SK-N-SH treated with all-trans-retinoic acid at 6 μM for 48 hours (cell line): ENCODE data around the gene HINT3.

Source experiments
- ARNTL ChIP-seq: fragments of 450-650 bp; formaldehyde crosslinking; IDR thresholded peaks from 2 replicates; pipeline ENCODE4 v1.5.0; 2020; ENCODE audit warnings: low read depth, mild to moderate bottlenecking, moderate library complexity, borderline replicate concordance
- CREB5 ChIP-seq: fragments of 250-450 bp; sonication (Bioruptor Pico); IDR thresholded peaks from 2 replicates; pipeline ENCODE4 v1.5.1; 2020; ENCODE audit warnings: low read depth, mild to moderate bottlenecking, moderate library complexity
- ESRRG ChIP-seq: fragments of 250-450 bp; sonication (Bioruptor Pico); IDR thresholded peaks from 2 replicates; pipeline ENCODE4 v1.6.1; 2021; ENCODE audit warnings: mild to moderate bottlenecking
- PATZ1 ChIP-seq: fragments of 250-450 bp; sonication (Bioruptor Pico); IDR thresholded peaks from 2 replicates; pipeline ENCODE4 v1.8.0; 2020; ENCODE audit warnings: mild to moderate bottlenecking, moderate library complexity, borderline replicate concordance
- RARB ChIP-seq: fragments of 250-450 bp; sonication (Bioruptor Pico); IDR thresholded peaks from 2 replicates; pipeline ENCODE4 v1.8.0; 2021; ENCODE audit warnings: mild to moderate bottlenecking, moderate library complexity
- SNAI2 ChIP-seq: fragments of 250-450 bp; sonication (Bioruptor Pico); IDR thresholded peaks from 2 replicates; pipeline ENCODE4 v1.5.0; 2020; ENCODE audit warnings: mild to moderate bottlenecking, moderate library complexity
- TOX ChIP-seq: fragments of 250-450 bp; sonication (Bioruptor Pico); IDR thresholded peaks from 2 replicates; pipeline ENCODE4 v1.8.0; 2021; ENCODE audit warnings: mild to moderate bottlenecking, moderate library complexity, borderline replicate concordance
- ZFP3 ChIP-seq: fragments of 250-450 bp; sonication (Bioruptor Pico); IDR thresholded peaks from 2 replicates; pipeline ENCODE4 v1.5.0; 2020; ENCODE audit warnings: mild to moderate bottlenecking, moderate library complexity
- ZNF565 ChIP-seq: fragments of 450-650 bp; formaldehyde crosslinking; conservative IDR thresholded peaks from 2 replicates; pipeline ENCODE4 v1.5.0; 2020; ENCODE audit warnings: low read depth, mild to moderate bottlenecking, moderate library complexity

- TF ChIP-seq ZNF565 (CRISPR knock-in tag) (no peak), ARNTL (CRISPR knock-in tag) (no peak), CREB5 (CRISPR knock-in tag) (no peak), RARB (CRISPR knock-in tag) (no peak), ZFP3 (CRISPR knock-in tag) (no peak), SNAI2 (CRISPR knock-in tag) (no peak), PATZ1 (CRISPR knock-in tag) (no peak), TOX (CRISPR knock-in tag) (no peak), ESRRG (CRISPR knock-in tag) (no peak)
Measured at GRCh38 chr6:126017668-126018067, 61.1 kb downstream of the HINT3 start.
